HepG2 (cell line): ENCODE results near the gene RAB1B. TPM values are rescaled to one million over a fixed set of nuclear protein-coding genes. Genes with fewer than 3 reads are reported as not detected.

Experiments
- ATAC-seq: fragments of 200-7000 bp; cut with Tn5 transposase; 3 replicates; pipeline ENCODE4 v1.9.1; 2020; ENCODE audit warnings: mild to moderate bottlenecking, moderate library complexity
- BruUV-seq: library from RNA; stranded (reverse); fragments of 400-500 nt; replicated peaks from 2 replicates; lab custom pipeline; 2021; lab: Mats Ljungman, UMichigan
- CTCF ChIA-PET: fragments of 300-600 bp; formaldehyde crosslinking; extraction: SDS; loops from one replicate; lab custom pipeline; 2021; ENCODE audit warnings: low total read pairs, inconsistent platforms, low intra/inter-chr PET ratio; lab: Yijun Ruan, JAX
- POLR2A ChIA-PET: fragments of 350-600 bp; sonication (Branson Sonifier 250); formaldehyde crosslinking; loops from one replicate; lab custom pipeline; 2020; ENCODE audit warnings: antibody characterized with exemption, inconsistent platforms; lab: Yijun Ruan, JAX
- DNase-seq: peaks from one replicate; pipeline ENCODE4 v3.0.0-alpha.2; 2015; ENCODE audit warnings: low spot score
- FAIRE-seq: peaks from 3 replicates; lab custom pipeline; 2011; peaks lifted over from hg19 to GRCh38; lab: Jason Lieb, UNC
- H2AFZ ChIP-seq: one replicate; pipeline ENCODE4 v1.6.1; 2011; ENCODE audit warnings: low read length, inconsistent platforms
- H3K27ac ChIP-seq: fragments of 300-600 bp; 3 replicates; pipeline ENCODE4 v1.8.0; 2011; ENCODE audit warnings: mixed run types, mild to moderate bottlenecking, mixed read lengths, low read length, inconsistent platforms; ENCODE audit not compliant: insufficient read depth; ENCODE audit errors: extremely low read length
- H3K27me3 ChIP-seq, 2 experiments: fragments of 200-600 bp in 1 of 2; 2 replicates in 1 of 2; 3 replicates in 1 of 2; pipeline versions ENCODE4 v1.6.0 to v1.8.0; 2011; ENCODE audit warnings: low read length in 2 of 2, mild to moderate bottlenecking in 2 of 2, moderate library complexity in 2 of 2, inconsistent platforms in 1 of 2; ENCODE audit not compliant: insufficient read depth in 2 of 2, control insufficient read depth in 1 of 2
- H3K36me3 ChIP-seq, 2 experiments: fragments of 200-600 bp in 1 of 2; replicated peaks in 1 of 2; 2 replicates in 1 of 2; 3 replicates in 1 of 2; pipeline versions ENCODE4 v1.5.1 to v1.8.0; 2011; ENCODE audit warnings: low read length in 2 of 2, inconsistent platforms in 1 of 2; ENCODE audit not compliant: insufficient read depth in 2 of 2, control insufficient read depth in 1 of 2
- H3K4me1 ChIP-seq: 2 replicates; pipeline ENCODE4 v1.5.1; 2012; ENCODE audit warnings: low read length, inconsistent platforms; ENCODE audit not compliant: insufficient read depth
- H3K4me2 ChIP-seq: 2 replicates; pipeline ENCODE4 v1.6.0; 2011; ENCODE audit warnings: low read depth, low read length, inconsistent platforms
- H3K4me3 ChIP-seq, 3 experiments: fragments of 200-600 bp in 1 of 3; sonication (generic), shearing (Covaris generic) in 1 of 3; replicated peaks in 1 of 3; 2 replicates each; pipeline ENCODE4 v1.5.1; 2011 to 2016; ENCODE audit warnings: low read length in 3 of 3, inconsistent platforms in 2 of 3, low read depth in 2 of 3, mild to moderate bottlenecking in 2 of 3, control low read depth in 1 of 3, mixed read lengths in 1 of 3; ENCODE audit not compliant: insufficient read depth in 1 of 3
- H3K79me2 ChIP-seq: one replicate; pipeline ENCODE4 v1.6.1; 2011; ENCODE audit warnings: low read length, inconsistent platforms; ENCODE audit not compliant: insufficient read depth
- H3K9ac ChIP-seq: 2 replicates; pipeline ENCODE4 v1.6.0; 2011; ENCODE audit warnings: mild to moderate bottlenecking, low read depth, low read length, inconsistent platforms; ENCODE audit not compliant: insufficient read depth
- H3K9me3 ChIP-seq: 2 replicates; pipeline ENCODE4 v1.5.1; 2012; ENCODE audit warnings: mild to moderate bottlenecking, low read length
- H4K20me1 ChIP-seq: 2 replicates; pipeline ENCODE4 v1.6.0; 2011; ENCODE audit warnings: inconsistent platforms, mild to moderate bottlenecking, low read length, moderate library complexity; ENCODE audit not compliant: insufficient read depth
- ATAD3A ChIP-seq: sonication (generic); formaldehyde crosslinking; IDR thresholded peaks from 2 replicates; pipeline ENCODE4 v1.4.0; 2020; ENCODE audit warnings: missing genetic modification reagents
- ATF6 ChIP-seq: sonication (generic); formaldehyde crosslinking; conservative IDR thresholded peaks from 2 replicates; pipeline ENCODE4 v1.4.0; 2020; ENCODE audit warnings: missing genetic modification reagents
- CBFB ChIP-seq: sonication (generic); formaldehyde crosslinking; IDR thresholded peaks from 2 replicates; pipeline ENCODE4 v1.4.0; 2020; ENCODE audit warnings: missing genetic modification reagents
- GABPB1 ChIP-seq: IDR thresholded peaks from 2 replicates; pipeline ENCODE4 v1.6.1; 2016; ENCODE audit warnings: mild to moderate bottlenecking, missing genetic modification reagents, moderate library complexity, missing compliant biosample characterization
- GATAD1 ChIP-seq: IDR thresholded peaks from 2 replicates; pipeline ENCODE4 v1.6.1; 2016; ENCODE audit warnings: missing genetic modification reagents, missing compliant biosample characterization
- NFE2 ChIP-seq: sonication (generic); formaldehyde crosslinking; IDR thresholded peaks from 2 replicates; pipeline ENCODE4 v1.4.0; 2020; ENCODE audit warnings: missing genetic modification reagents
- ZHX2 ChIP-seq, 2 experiments: sonication (generic) in 1 of 2; formaldehyde crosslinking in 1 of 2; IDR thresholded peaks; 2 replicates each; pipeline versions ENCODE4 v1.6.1 to v1.9.0; 2014 to 2022; ENCODE audit warnings: antibody characterized with exemption in 1 of 2, borderline replicate concordance in 1 of 2, inconsistent platforms in 1 of 2, low read depth in 1 of 2, missing genetic modification reagents in 1 of 2
- ZNF121 ChIP-seq: sonication (generic); formaldehyde crosslinking; IDR thresholded peaks from 2 replicates; pipeline ENCODE4 v1.5.0; 2020; ENCODE audit warnings: mild to moderate bottlenecking, missing genetic modification reagents
- ZNF672 ChIP-seq: sonication (generic); formaldehyde crosslinking; IDR thresholded peaks from 2 replicates; pipeline ENCODE4 v1.8.1; 2022; ENCODE audit warnings: missing genetic modification reagents
- WGBS: methylation state at CpG from one replicate; pipeline ENCODE4 v1.1.6; 2017; ENCODE audit warnings: low lambda C conversion rate; 5-methylcytosine and 5-hydroxymethylcytosine counted together
- in situ Hi-C: cut with HindIII; loops from 2 replicates; pipeline ENCODE4 v1.10.0; 2017; ENCODE audit warnings: low pct_unique_long_range_greater_than_20kb; ENCODE audit not compliant: extremely low pct_ligation_motif_present
- intact Hi-C: fragments of 100-400 bp; cut with micrococcal nuclease; formaldehyde crosslinking; loops from one replicate; pipeline ENCODE4 v1.10.0; 2022; ENCODE audit not compliant: unreplicated experiment
- polyA plus RNA-seq, 8 experiments: library from polyadenylated mRNA; depleted of rRNA in 3 of 8; stranded (reverse) in 7 of 8; unstranded in 1 of 8; fragments of >200 nt; fragmentation: Illumina TruSeq in 4 of 8; extraction: Trizol in 4 of 8; gene quantifications; 2 replicates each; pipeline versions ENCODE4 v1.2.1 to v1.2.3, GENCODE V29; 2011 to 2016; ENCODE audit warnings: low read depth in 4 of 8, missing spikeins in 1 of 8, mixed read lengths in 1 of 8; ENCODE audit not compliant: insufficient read depth in 1 of 8
- total RNA-seq, 5 experiments: library from RNA; depleted of rRNA; stranded (reverse); fragments of >200 nt; fragmentation: Illumina TruSeq; extraction: Trizol; gene quantifications; 2 replicates each; pipeline ENCODE4 v1.2.3, GENCODE V29; 2016; ENCODE audit warnings: low read depth in 1 of 5
- TF ChIP-seq, protein P1 (sequence below): sonication (generic); formaldehyde crosslinking; IDR thresholded peaks from 2 replicates; pipeline ENCODE4 v1.9.0; 2021; ENCODE audit warnings: mild to moderate bottlenecking, missing genetic modification reagents

Gene RAB1B
- total and polyA plus RNA-seq, 2 of the 13 experiments (the other 11 are each of a cell fraction or from before 2014, with no cell fraction given), result 77.9 to 87.9 TPM

GRCh38 chr11:66275396-66275795 lies 7.0 kb downstream of the RAB1B start:
- in situ Hi-C loops, result no loop called here

More at GRCh38 chr11:66275396-66275795, 7.0 kb downstream of the RAB1B start:
- Histone ChIP-seq H2AFZ (no peak overlapping the region), H3K4me3 (no peak overlapping the region)
- no peak for TF ChIP-seq GABPB1
- no peak for TF ChIP-seq ZNF121 (CRISPR knock-in tag)
- no peak for TF ChIP-seq GATAD1 (CRISPR knock-in tag)
- TF ChIP-seq NFE2 (CRISPR knock-in tag), result no peak
- TF ChIP-seq, protein P1, sequence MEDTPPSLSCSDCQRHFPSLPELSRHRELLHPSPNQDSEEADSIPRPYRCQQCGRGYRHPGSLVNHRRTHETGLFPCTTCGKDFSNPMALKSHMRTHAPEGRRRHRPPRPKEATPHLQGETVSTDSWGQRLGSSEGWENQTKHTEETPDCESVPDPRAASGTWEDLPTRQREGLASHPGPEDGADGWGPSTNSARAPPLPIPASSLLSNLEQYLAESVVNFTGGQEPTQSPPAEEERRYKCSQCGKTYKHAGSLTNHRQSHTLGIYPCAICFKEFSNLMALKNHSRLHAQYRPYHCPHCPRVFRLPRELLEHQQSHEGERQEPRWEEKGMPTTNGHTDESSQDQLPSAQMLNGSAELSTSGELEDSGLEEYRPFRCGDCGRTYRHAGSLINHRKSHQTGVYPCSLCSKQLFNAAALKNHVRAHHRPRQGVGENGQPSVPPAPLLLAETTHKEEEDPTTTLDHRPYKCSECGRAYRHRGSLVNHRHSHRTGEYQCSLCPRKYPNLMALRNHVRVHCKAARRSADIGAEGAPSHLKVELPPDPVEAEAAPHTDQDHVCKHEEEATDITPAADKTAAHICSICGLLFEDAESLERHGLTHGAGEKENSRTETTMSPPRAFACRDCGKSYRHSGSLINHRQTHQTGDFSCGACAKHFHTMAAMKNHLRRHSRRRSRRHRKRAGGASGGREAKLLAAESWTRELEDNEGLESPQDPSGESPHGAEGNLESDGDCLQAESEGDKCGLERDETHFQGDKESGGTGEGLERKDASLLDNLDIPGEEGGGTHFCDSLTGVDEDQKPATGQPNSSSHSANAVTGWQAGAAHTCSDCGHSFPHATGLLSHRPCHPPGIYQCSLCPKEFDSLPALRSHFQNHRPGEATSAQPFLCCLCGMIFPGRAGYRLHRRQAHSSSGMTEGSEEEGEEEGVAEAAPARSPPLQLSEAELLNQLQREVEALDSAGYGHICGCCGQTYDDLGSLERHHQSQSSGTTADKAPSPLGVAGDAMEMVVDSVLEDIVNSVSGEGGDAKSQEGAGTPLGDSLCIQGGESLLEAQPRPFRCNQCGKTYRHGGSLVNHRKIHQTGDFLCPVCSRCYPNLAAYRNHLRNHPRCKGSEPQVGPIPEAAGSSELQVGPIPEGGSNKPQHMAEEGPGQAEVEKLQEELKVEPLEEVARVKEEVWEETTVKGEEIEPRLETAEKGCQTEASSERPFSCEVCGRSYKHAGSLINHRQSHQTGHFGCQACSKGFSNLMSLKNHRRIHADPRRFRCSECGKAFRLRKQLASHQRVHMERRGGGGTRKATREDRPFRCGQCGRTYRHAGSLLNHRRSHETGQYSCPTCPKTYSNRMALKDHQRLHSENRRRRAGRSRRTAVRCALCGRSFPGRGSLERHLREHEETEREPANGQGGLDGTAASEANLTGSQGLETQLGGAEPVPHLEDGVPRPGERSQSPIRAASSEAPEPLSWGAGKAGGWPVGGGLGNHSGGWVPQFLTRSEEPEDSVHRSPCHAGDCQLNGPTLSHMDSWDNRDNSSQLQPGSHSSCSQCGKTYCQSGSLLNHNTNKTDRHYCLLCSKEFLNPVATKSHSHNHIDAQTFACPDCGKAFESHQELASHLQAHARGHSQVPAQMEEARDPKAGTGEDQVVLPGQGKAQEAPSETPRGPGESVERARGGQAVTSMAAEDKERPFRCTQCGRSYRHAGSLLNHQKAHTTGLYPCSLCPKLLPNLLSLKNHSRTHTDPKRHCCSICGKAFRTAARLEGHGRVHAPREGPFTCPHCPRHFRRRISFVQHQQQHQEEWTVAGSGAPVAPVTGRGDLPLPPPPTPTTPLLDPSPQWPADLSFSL (CRISPR knock-in tag), result no peak
- TF ChIP-seq ZHX2 (IDR thresholded peaks at IDR 0.05; ENCODE audit: low read depth), result no peak
- TF ChIP-seq ZHX2 (CRISPR knock-in tag; IDR thresholded peaks at IDR 0.05; ENCODE audit: borderline replicate concordance), result no peak
- TF ChIP-seq ATAD3A, result no peak
- TF ChIP-seq ZNF672 (CRISPR knock-in tag), result no peak
- TF ChIP-seq CBFB (CRISPR knock-in tag), result no peak
- no peak for TF ChIP-seq ATF6
- TF ChIP-seq, all 625 proteins: peak for 0
- no peak for ATAC-seq
- H3K27ac ChIP-seq, result no peak overlapping the region
- DNase-seq, result no peak
- POLR2A ChIA-PET, result no interaction called here
- H3K4me2 ChIP-seq, result no peak overlapping the region
- H3K27me3 ChIP-seq, result peaks cover 3 to 9% of the 10 kb centered on the region in 2 experiments; a peak in 3 of 5 replicates
- peaks cover 7% of the 10 kb centered on the region for H3K79me2 ChIP-seq
- H3K4me1 ChIP-seq, result peaks cover 25% of the 10 kb centered on the region
- H3K9ac ChIP-seq, result no peak overlapping the region
- CTCF ChIA-PET, result no interaction called here
- WGBS, result 100% methylated on average over 7 of the region's 8 CpGs
- no peaks in the 10 kb centered on the region for H3K9me3 ChIP-seq
- no peak for FAIRE-seq
- 0 out of 2 replicates have a peak, but pooled peaks cover 2% of the 10 kb centered on the region for H4K20me1 ChIP-seq
- H3K36me3 ChIP-seq, result peaks cover 25 to 38% of the 10 kb centered on the region in 2 experiments
- intact Hi-C loops, result no loop called here
- no TSS peak for BruUV-seq
